ENCODE data around the gene STRBP. TPM values are rescaled to one million over a fixed set of nuclear protein-coding genes. Genes with fewer than 3 reads are reported as not detected.
"Not testable (repeated sequence)": the region's sequence is repeated elsewhere in the genome, so short reads cannot be mapped to it uniquely, and the experiment has no call there.

The STRBP gene
- total RNA-seq, 1 experiment from 2014 or later, result 40.3 TPM

DNA sequence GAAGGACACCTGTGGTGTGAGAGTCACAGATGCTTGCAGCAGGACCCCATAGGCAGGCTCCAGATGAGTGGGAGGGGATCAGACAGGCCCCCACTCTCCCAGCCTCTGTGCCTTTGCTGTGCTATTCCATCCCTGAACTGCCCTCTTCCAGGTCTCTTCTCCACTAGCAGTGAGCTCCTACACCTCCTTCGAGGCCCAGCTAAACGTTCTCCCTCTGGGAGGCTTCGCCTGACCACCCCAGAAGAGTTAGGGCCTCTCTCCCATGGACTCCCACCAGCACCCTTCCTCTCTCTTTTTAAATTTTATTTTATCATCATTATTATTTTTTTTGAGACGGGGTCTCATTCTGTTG lies 35.9 kb upstream of the STRBP start:
- no peak for DNase-seq (ENCODE audit: low read depth, low spot score)
- Histone ChIP-seq H3K36me3 (ENCODE audit: control insufficient read depth, insufficient read depth, low read length) (no peaks in the 10 kb centered on the region), H3K9me3 (ENCODE audit: control insufficient read depth, insufficient read depth, low read depth, low read length) (no peaks in the 10 kb centered on the region), H3K27ac (ENCODE audit: low read length) (no peak overlapping the region), H3K4me1 (ENCODE audit: control insufficient read depth, insufficient read depth, low read length) (no peaks in the 10 kb centered on the region), H3K4me3 (ENCODE audit: low read depth in 2 of 2, low read length in 2 of 2) (no peak overlapping the region), H3K27me3 (ENCODE audit: control insufficient read depth, insufficient read depth, low read length) (no peaks in the 10 kb centered on the region)
- ATAC-seq, result no peak
- BruUV-seq (replicated peaks), result no TSS peak
- CTCF ChIA-PET, result no interaction called here
- POLR2A ChIA-PET, result no interaction called here
- in situ Hi-C loops (cut with HindIII; ENCODE audit: low pct_unique_long_range_greater_than_20kb, low sequenced_read_pairs), result no loop called here
- no peak for TF ChIP-seq TCF7L2 (IDR thresholded peaks at IDR 0.05; ENCODE audit: low read depth, low read length)
- no peak for TF ChIP-seq SIN3A (IDR thresholded peaks at IDR 0.05; ENCODE audit: borderline replicate concordance, insufficient read depth, low read depth, low read length)
- TF ChIP-seq, protein P1, sequence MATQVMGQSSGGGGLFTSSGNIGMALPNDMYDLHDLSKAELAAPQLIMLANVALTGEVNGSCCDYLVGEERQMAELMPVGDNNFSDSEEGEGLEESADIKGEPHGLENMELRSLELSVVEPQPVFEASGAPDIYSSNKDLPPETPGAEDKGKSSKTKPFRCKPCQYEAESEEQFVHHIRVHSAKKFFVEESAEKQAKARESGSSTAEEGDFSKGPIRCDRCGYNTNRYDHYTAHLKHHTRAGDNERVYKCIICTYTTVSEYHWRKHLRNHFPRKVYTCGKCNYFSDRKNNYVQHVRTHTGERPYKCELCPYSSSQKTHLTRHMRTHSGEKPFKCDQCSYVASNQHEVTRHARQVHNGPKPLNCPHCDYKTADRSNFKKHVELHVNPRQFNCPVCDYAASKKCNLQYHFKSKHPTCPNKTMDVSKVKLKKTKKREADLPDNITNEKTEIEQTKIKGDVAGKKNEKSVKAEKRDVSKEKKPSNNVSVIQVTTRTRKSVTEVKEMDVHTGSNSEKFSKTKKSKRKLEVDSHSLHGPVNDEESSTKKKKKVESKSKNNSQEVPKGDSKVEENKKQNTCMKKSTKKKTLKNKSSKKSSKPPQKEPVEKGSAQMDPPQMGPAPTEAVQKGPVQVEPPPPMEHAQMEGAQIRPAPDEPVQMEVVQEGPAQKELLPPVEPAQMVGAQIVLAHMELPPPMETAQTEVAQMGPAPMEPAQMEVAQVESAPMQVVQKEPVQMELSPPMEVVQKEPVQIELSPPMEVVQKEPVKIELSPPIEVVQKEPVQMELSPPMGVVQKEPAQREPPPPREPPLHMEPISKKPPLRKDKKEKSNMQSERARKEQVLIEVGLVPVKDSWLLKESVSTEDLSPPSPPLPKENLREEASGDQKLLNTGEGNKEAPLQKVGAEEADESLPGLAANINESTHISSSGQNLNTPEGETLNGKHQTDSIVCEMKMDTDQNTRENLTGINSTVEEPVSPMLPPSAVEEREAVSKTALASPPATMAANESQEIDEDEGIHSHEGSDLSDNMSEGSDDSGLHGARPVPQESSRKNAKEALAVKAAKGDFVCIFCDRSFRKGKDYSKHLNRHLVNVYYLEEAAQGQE (IDR thresholded peaks at IDR 0.05; ENCODE audit: insufficient read depth in 1 of 2, low read depth in 2 of 2, low read length in 1 of 2), result no peak
- TF ChIP-seq, protein P2, sequence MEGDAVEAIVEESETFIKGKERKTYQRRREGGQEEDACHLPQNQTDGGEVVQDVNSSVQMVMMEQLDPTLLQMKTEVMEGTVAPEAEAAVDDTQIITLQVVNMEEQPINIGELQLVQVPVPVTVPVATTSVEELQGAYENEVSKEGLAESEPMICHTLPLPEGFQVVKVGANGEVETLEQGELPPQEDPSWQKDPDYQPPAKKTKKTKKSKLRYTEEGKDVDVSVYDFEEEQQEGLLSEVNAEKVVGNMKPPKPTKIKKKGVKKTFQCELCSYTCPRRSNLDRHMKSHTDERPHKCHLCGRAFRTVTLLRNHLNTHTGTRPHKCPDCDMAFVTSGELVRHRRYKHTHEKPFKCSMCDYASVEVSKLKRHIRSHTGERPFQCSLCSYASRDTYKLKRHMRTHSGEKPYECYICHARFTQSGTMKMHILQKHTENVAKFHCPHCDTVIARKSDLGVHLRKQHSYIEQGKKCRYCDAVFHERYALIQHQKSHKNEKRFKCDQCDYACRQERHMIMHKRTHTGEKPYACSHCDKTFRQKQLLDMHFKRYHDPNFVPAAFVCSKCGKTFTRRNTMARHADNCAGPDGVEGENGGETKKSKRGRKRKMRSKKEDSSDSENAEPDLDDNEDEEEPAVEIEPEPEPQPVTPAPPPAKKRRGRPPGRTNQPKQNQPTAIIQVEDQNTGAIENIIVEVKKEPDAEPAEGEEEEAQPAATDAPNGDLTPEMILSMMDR (IDR thresholded peaks at IDR 0.05), result no peak
- no peak for TF ChIP-seq POLR2AphosphoS5 (IDR thresholded peaks at IDR 0.05; ENCODE audit: low read depth, low read length)
- intact Hi-C loops (cut with micrococcal nuclease; ENCODE audit: unreplicated experiment), result no loop called here

DNA sequence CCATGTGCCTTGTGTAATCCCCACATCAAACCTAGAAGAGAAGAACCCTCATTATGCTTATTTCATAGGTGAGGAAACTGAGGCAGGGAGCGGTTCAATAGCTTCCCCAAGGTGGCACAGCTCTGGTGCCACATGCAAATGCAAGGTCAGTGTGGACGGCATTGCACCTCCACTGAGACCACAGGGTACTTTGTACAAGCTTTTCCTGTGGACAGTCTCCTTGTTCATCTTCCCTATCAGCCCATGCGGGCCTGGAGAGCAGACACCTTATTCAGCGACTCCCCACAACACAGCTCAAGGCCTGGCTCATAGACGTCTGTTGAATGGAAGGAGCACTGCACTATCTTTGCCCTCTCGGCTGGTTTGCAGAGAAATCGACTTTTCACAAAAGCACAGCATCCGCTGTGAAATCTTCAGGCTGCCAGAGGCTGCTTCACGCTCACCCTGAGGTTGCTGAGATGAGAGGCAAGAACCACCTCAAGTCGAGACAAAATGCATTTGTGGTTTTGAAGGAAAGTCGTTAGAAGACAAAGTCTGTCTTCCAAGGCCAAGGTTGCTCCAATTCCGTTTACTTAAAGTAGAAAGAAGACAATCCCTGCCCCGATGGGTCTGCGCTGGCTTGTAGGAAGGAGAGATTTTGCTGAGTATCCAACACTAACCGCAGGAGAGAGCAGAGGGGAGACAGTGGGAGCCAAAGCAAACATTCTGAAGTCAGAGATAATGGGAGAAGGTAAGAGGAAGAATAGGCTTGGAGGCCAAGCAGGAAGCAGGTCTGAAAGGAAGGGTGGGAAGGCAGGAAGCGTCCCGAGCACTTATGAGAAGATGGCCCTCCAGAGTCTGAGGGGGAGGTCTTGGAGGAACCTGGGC lies 34.2 kb upstream of the STRBP start:
- Histone ChIP-seq H3K36me3 (ENCODE audit: control insufficient read depth, insufficient read depth, low read length) (no peaks in the 10 kb centered on the region), H3K4me1 (ENCODE audit: control insufficient read depth, insufficient read depth, low read length) (no peaks in the 10 kb centered on the region), H3K9me3 (ENCODE audit: control insufficient read depth, insufficient read depth, low read depth, low read length) (no peaks in the 10 kb centered on the region), H3K4me3 (ENCODE audit: low read depth in 2 of 2, low read length in 2 of 2) (no peak overlapping the region), H3K27me3 (ENCODE audit: control insufficient read depth, insufficient read depth, low read length) (no peaks in the 10 kb centered on the region), H3K27ac (ENCODE audit: low read length) (no peak overlapping the region)
- ChIA-PET POLR2A (no interaction called here), CTCF (no interaction called here)
- intact Hi-C loops (cut with micrococcal nuclease; ENCODE audit: unreplicated experiment) (no loop called here), in situ Hi-C loops (cut with HindIII; ENCODE audit: low pct_unique_long_range_greater_than_20kb, low sequenced_read_pairs) (no loop called here)
- no TSS peak for BruUV-seq (replicated peaks)
- TF ChIP-seq TCF7L2 (IDR thresholded peaks at IDR 0.05; ENCODE audit: low read depth, low read length), result no peak
- TF ChIP-seq, protein P1 (IDR thresholded peaks at IDR 0.05; ENCODE audit: insufficient read depth in 1 of 2, low read depth in 2 of 2, low read length in 1 of 2), result no peak
- no peak for TF ChIP-seq SIN3A (IDR thresholded peaks at IDR 0.05; ENCODE audit: borderline replicate concordance, insufficient read depth, low read depth, low read length)
- TF ChIP-seq, protein P2 (IDR thresholded peaks at IDR 0.05), result no peak
- ATAC-seq, result no peak
- no peak for DNase-seq (ENCODE audit: low read depth, low spot score)

DNA sequence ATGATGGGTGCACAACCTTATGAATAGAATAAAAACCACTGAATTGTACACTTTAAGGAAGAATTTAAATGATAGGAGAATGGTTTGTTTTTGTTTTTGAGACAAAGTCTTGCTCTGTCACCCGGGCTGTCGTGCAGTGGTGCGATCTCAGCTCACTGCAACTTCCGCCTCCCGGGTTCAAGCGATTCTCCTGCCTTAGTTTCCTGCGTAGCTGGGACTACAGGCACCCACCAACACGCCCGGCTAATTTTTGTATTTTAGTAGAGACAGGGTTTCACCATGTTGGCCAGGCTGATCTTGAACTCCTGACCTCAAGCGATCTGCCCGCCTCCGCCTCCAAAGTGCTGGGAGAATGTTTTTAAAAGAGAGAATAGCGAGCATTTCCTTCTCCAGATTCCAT lies 33.5 kb upstream of the STRBP start:
- ATAC-seq; BruUV-seq (replicated peaks); H3K27ac ChIP-seq (ENCODE audit: low read length); H3K36me3 ChIP-seq (ENCODE audit: control insufficient read depth, insufficient read depth, low read length); H3K27me3 ChIP-seq (ENCODE audit: control insufficient read depth, insufficient read depth, low read length); H3K4me3 ChIP-seq (ENCODE audit: low read depth in 2 of 2, low read length in 2 of 2); in situ Hi-C loops (cut with HindIII; ENCODE audit: low pct_unique_long_range_greater_than_20kb, low sequenced_read_pairs); DNase-seq (ENCODE audit: low read depth, low spot score); H3K4me1 ChIP-seq (ENCODE audit: control insufficient read depth, insufficient read depth, low read length); CTCF ChIA-PET; POLR2A ChIA-PET; intact Hi-C loops (cut with micrococcal nuclease; ENCODE audit: unreplicated experiment); H3K9me3 ChIP-seq (ENCODE audit: control insufficient read depth, insufficient read depth, low read depth, low read length): not testable (repeated sequence)

All from Panc1 (cell line).